ENCODE measurements around the gene SHLD1. TPM values are rescaled to one million over a fixed set of nuclear protein-coding genes. Genes with fewer than 3 reads are reported as not detected.
"Not testable (repeated sequence)": the region's sequence is repeated elsewhere in the genome, so short reads cannot be mapped to it uniquely, and the experiment has no call there.

SHLD1 gene
- total and polyA plus RNA-seq, 2 donors, result 11.2 to 16.4 TPM

GRCh38 chr20:5715071-5715841 is 34.9 kb upstream of the SHLD1 start:
- Histone ChIP-seq H3K27me3 (ENCODE audit: control insufficient read depth in 2 of 2, insufficient read depth in 1 of 2, low read length in 1 of 2) (no peaks in the 10 kb centered on the region), H3K9me3 (ENCODE audit: control insufficient read depth in 2 of 2, insufficient read depth in 1 of 2, low read length in 1 of 2) (peaks cover 0 to 6% of the 10 kb centered on the region in 2 donors), H3K4me3 (ENCODE audit: low read length in 2 of 2) (no peak overlapping the region), H3K27ac (ENCODE audit: low read depth in 1 of 2, low read length in 1 of 2) (peak overlapping the region; percentile 87 to 90), H3K4me1 (ENCODE audit: control insufficient read depth in 2 of 2, insufficient read depth in 2 of 2, low read length in 2 of 2) (peaks cover 6 to 23% of the 10 kb centered on the region in 2 donors), H3K36me3 (ENCODE audit: control insufficient read depth in 2 of 2, insufficient read depth in 2 of 2, low read length in 1 of 2) (no peaks in the 10 kb centered on the region)
- DNase-seq (ENCODE audit: low read depth in 6 of 9, low spot score in 9 of 9), result peak in 2 of 9 donors; percentile 8 to 18
- WGBS, result 93% methylated on average over 5 of the region's 5 CpGs

- Histone ChIP-seq H3K4me3 (ENCODE audit: low read length in 2 of 2) (no peak overlapping the region), H3K36me3 (ENCODE audit: control insufficient read depth in 2 of 2, insufficient read depth in 2 of 2, low read length in 1 of 2) (no peaks in the 10 kb centered on the region), H3K27me3 (ENCODE audit: control insufficient read depth in 2 of 2, insufficient read depth in 1 of 2, low read length in 1 of 2) (no peaks in the 10 kb centered on the region), H3K27ac (ENCODE audit: low read depth in 1 of 2, low read length in 1 of 2) (no peak overlapping the region), H3K9me3 (ENCODE audit: control insufficient read depth in 2 of 2, insufficient read depth in 1 of 2, low read length in 1 of 2) (peaks cover 0 to 6% of the 10 kb centered on the region in 2 donors), H3K4me1 (ENCODE audit: control insufficient read depth in 2 of 2, insufficient read depth in 2 of 2, low read length in 2 of 2) (peaks cover 6 to 23% of the 10 kb centered on the region in 2 donors)
- WGBS, result 98% methylated on average over 4 of the region's 4 CpGs
- DNase-seq (ENCODE audit: low read depth in 6 of 9, low spot score in 9 of 9), result no peak
Measured at GRCh38 chr20:5716953-5717352, 33.2 kb upstream of the SHLD1 start.

- Histone ChIP-seq H3K4me1 (ENCODE audit: control insufficient read depth in 2 of 2, insufficient read depth in 2 of 2, low read length in 2 of 2) (peaks cover 6 to 15% of the 10 kb centered on the region in 2 donors), H3K27me3 (ENCODE audit: control insufficient read depth in 2 of 2, insufficient read depth in 1 of 2, low read length in 1 of 2) (no peaks in the 10 kb centered on the region), H3K36me3 (ENCODE audit: control insufficient read depth in 2 of 2, insufficient read depth in 2 of 2, low read length in 1 of 2) (no peaks in the 10 kb centered on the region), H3K4me3 (ENCODE audit: low read length in 2 of 2) (no peak overlapping the region), H3K9me3 (ENCODE audit: control insufficient read depth in 2 of 2, insufficient read depth in 1 of 2, low read length in 1 of 2) (peaks cover 0 to 6% of the 10 kb centered on the region in 2 donors), H3K27ac (ENCODE audit: low read depth in 1 of 2, low read length in 1 of 2) (no peak overlapping the region)
- 96% methylated on average over 1 of the region's 1 CpG for WGBS
- DNase-seq (ENCODE audit: low read depth in 6 of 9, low spot score in 9 of 9), result no peak
Measured at GRCh38 chr20:5718896-5719595, 31.2 kb upstream of the SHLD1 start.

- Histone ChIP-seq H3K27ac (ENCODE audit: low read depth in 1 of 2, low read length in 1 of 2) (no peak overlapping the region), H3K4me1 (ENCODE audit: control insufficient read depth in 2 of 2, insufficient read depth in 2 of 2, low read length in 2 of 2) (peaks cover 6% of the 10 kb centered on the region in 2 donors), H3K27me3 (ENCODE audit: control insufficient read depth in 2 of 2, insufficient read depth in 1 of 2, low read length in 1 of 2) (no peaks in the 10 kb centered on the region), H3K36me3 (ENCODE audit: control insufficient read depth in 2 of 2, insufficient read depth in 2 of 2, low read length in 1 of 2) (no peaks in the 10 kb centered on the region), H3K4me3 (ENCODE audit: low read length in 2 of 2) (no peak overlapping the region), H3K9me3 (ENCODE audit: control insufficient read depth in 2 of 2, insufficient read depth in 1 of 2, low read length in 1 of 2) (peaks cover 0 to 6% of the 10 kb centered on the region in 2 donors)
- DNase-seq (ENCODE audit: low read depth in 6 of 9, low spot score in 9 of 9), result no peak
- 79% methylated on average over 6 of the region's 6 CpGs for WGBS
Measured at GRCh38 chr20:5719861-5720403, 30.3 kb upstream of the SHLD1 start.

GRCh38 chr20:5720696-5721095 is 29.5 kb upstream of the SHLD1 start:
- DNase-seq (ENCODE audit: low read depth in 6 of 9, low spot score in 9 of 9), result no peak
- no peak overlapping the region for H3K27ac ChIP-seq (ENCODE audit: low read depth in 1 of 2, low read length in 1 of 2)
- WGBS, result 94% methylated on average over 5 of the region's 5 CpGs
- H3K4me1 ChIP-seq (ENCODE audit: control insufficient read depth in 2 of 2, insufficient read depth in 2 of 2, low read length in 2 of 2), result no peaks in the 10 kb centered on the region
- no peaks in the 10 kb centered on the region for H3K9me3 ChIP-seq (ENCODE audit: control insufficient read depth in 2 of 2, insufficient read depth in 1 of 2, low read length in 1 of 2)
- no peaks in the 10 kb centered on the region for H3K27me3 ChIP-seq (ENCODE audit: control insufficient read depth in 2 of 2, insufficient read depth in 1 of 2, low read length in 1 of 2)
- no peak overlapping the region for H3K4me3 ChIP-seq (ENCODE audit: low read length in 2 of 2)
- H3K36me3 ChIP-seq (ENCODE audit: control insufficient read depth in 2 of 2, insufficient read depth in 2 of 2, low read length in 1 of 2), result no peaks in the 10 kb centered on the region

- not testable (repeated sequence) for H3K4me3 ChIP-seq (ENCODE audit: low read length in 2 of 2); DNase-seq (ENCODE audit: low read depth in 6 of 9, low spot score in 9 of 9); H3K9me3 ChIP-seq (ENCODE audit: control insufficient read depth in 2 of 2, insufficient read depth in 1 of 2, low read length in 1 of 2); H3K4me1 ChIP-seq (ENCODE audit: control insufficient read depth in 2 of 2, insufficient read depth in 2 of 2, low read length in 2 of 2); H3K36me3 ChIP-seq (ENCODE audit: control insufficient read depth in 2 of 2, insufficient read depth in 2 of 2, low read length in 1 of 2); H3K27me3 ChIP-seq (ENCODE audit: control insufficient read depth in 2 of 2, insufficient read depth in 1 of 2, low read length in 1 of 2); H3K27ac ChIP-seq (ENCODE audit: low read depth in 1 of 2, low read length in 1 of 2)
- WGBS, result 96% methylated on average over 6 of the region's 6 CpGs
Measured at GRCh38 chr20:5721356-5721755, 28.8 kb upstream of the SHLD1 start.

- Histone ChIP-seq H3K27ac (ENCODE audit: low read depth in 1 of 2, low read length in 1 of 2) (no peak overlapping the region), H3K4me1 (ENCODE audit: control insufficient read depth in 2 of 2, insufficient read depth in 2 of 2, low read length in 2 of 2) (no peaks in the 10 kb centered on the region), H3K9me3 (ENCODE audit: control insufficient read depth in 2 of 2, insufficient read depth in 1 of 2, low read length in 1 of 2) (peaks cover 0 to 2% of the 10 kb centered on the region in 2 donors), H3K36me3 (ENCODE audit: control insufficient read depth in 2 of 2, insufficient read depth in 2 of 2, low read length in 1 of 2) (no peaks in the 10 kb centered on the region), H3K27me3 (ENCODE audit: control insufficient read depth in 2 of 2, insufficient read depth in 1 of 2, low read length in 1 of 2) (no peaks in the 10 kb centered on the region), H3K4me3 (ENCODE audit: low read length in 2 of 2) (no peak overlapping the region)
- WGBS, result 94% methylated on average over 9 of the region's 9 CpGs
- no peak for DNase-seq (ENCODE audit: low read depth in 6 of 9, low spot score in 9 of 9)
Measured at GRCh38 chr20:5722927-5723326, 27.3 kb upstream of the SHLD1 start.

GRCh38 chr20:5725183-5725463 is 25.1 kb upstream of the SHLD1 start:
- WGBS, result 97% methylated on average over 3 of the region's 3 CpGs
- not testable (repeated sequence) for H3K36me3 ChIP-seq (ENCODE audit: control insufficient read depth in 2 of 2, insufficient read depth in 2 of 2, low read length in 1 of 2); DNase-seq (ENCODE audit: low read depth in 6 of 9, low spot score in 9 of 9); H3K27ac ChIP-seq (ENCODE audit: low read depth in 1 of 2, low read length in 1 of 2); H3K4me1 ChIP-seq (ENCODE audit: control insufficient read depth in 2 of 2, insufficient read depth in 2 of 2, low read length in 2 of 2); H3K9me3 ChIP-seq (ENCODE audit: control insufficient read depth in 2 of 2, insufficient read depth in 1 of 2, low read length in 1 of 2); H3K4me3 ChIP-seq (ENCODE audit: low read length in 2 of 2); H3K27me3 ChIP-seq (ENCODE audit: control insufficient read depth in 2 of 2, insufficient read depth in 1 of 2, low read length in 1 of 2)

- Histone ChIP-seq H3K9me3 (ENCODE audit: control insufficient read depth in 2 of 2, insufficient read depth in 1 of 2, low read length in 1 of 2) (peaks cover 0 to 2% of the 10 kb centered on the region in 2 donors), H3K27ac (ENCODE audit: low read depth in 1 of 2, low read length in 1 of 2) (no peak overlapping the region), H3K4me1 (ENCODE audit: control insufficient read depth in 2 of 2, insufficient read depth in 2 of 2, low read length in 2 of 2) (no peaks in the 10 kb centered on the region), H3K27me3 (ENCODE audit: control insufficient read depth in 2 of 2, insufficient read depth in 1 of 2, low read length in 1 of 2) (no peaks in the 10 kb centered on the region), H3K4me3 (ENCODE audit: low read length in 2 of 2) (no peak overlapping the region), H3K36me3 (ENCODE audit: control insufficient read depth in 2 of 2, insufficient read depth in 2 of 2, low read length in 1 of 2) (no peaks in the 10 kb centered on the region)
- DNase-seq (ENCODE audit: low read depth in 6 of 9, low spot score in 9 of 9), result no peak
- 83% methylated on average over 5 of the region's 5 CpGs for WGBS
Measured at GRCh38 chr20:5727018-5727515, 23.1 kb upstream of the SHLD1 start.
